Embryonic facial prominence (tissue), 1 donor: ENCODE results near the gene WSB1.

Source experiments
- DNase-seq: peaks from one replicate; pipeline ENCODE4 v3.0.0-alpha.2; 2016; ENCODE audit errors: extremely low spot score

Gene WSB1

DNA sequence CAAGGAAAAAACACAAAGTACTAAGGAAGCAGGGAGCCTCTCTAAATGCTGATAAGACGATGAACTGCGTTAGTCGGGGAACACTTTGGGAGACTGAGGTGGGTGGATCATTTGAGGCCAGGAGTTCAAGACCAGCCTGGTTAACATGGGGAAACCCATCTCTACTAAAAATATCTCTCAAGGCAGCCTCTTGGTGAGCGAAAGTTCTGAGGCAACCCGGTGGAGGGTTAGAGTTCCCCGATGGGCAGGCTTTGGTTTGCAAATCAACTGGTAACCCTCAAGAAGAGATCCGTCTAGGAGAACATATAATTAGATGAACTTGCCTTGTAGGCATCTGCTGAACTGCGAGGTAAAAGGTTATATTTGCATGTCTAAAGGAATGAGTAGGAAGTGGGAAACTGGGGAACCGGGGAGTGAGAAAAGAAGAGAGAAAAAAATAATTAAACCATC is 44.6 kb downstream of the WSB1 start:
- no peak for DNase-seq

DNA sequence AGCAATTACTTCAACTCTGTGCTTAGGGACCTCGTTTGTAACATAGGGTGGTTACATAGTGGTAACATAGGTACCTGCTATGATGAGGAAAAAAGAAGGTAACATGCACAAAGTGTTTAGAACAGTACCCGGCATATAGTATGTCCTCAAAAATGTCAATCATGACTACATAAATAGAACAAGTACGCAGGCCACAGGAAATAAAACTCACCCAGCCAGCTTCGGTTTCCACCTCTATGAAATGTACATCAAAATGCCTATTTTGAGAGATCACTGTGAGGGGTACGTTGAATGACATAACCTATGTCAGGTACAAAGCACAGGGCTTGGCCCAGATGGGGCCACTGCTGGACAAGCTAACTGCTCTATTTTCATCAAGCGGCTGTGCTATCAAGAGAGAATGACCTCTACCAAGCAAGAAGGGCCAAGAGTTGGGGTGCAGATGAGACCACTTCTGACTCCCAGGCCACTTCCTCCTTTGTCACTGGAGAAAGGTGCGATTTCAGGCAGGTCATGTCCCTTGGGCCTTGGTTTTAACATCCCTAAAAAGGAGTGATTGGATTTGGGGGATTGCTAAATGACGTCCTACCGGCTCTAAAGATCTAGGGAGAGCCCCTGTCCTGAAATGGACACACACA is 45.4 kb downstream of the WSB1 start:
- no peak for DNase-seq

DNA sequence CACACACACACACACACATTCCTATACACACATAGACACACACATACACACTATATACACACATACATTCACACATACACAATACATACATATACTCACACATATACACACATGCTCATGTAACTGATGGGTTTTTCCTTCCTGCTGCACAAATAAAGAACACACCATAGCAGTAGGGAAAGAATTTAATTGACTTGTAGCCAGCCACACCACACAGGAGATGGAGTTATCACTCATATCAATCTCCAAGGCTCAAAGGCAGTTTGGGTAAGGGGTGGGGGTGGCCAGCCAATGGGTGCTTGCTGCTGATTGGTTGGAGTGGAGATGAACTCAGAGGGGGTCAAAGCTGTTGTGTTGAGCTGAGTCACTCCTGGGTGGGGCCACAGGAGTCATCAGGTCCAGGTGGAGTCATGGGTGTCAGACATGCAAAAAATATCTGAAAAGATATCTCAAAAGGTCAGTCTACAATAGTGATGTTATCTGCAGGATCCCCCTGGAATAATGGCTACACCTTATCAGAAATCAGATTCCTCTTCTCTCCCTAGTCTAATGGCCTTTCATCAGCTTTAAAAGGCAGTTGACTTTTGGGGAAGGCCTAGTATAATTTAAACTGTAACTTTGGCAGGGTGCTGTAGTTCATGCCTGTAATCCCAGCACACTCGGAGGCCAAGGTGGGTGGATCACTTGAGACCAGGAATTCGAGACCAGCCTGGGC is 46.1 kb downstream of the WSB1 start:
- DNase-seq, result no peak

DNA sequence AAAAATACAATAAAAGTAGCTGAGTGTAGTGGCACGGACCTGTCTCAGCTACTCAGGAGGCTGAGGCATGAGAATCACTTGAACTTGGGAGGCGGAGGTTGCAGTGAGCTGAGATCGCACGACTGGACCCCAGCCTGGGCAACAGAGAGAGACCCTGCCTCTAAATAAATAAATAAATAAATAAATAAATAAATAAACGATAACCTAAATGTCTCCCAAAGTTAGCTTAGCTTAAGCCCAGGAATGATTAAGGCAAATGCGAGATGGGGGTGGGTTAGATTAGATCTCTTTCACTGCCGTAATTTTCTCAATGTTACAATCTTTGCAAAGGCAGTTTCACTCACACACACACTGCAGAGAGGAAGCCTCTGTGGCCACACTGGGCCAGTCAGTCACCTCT is 46.7 kb downstream of the WSB1 start:
- DNase-seq, result no peak

DNA sequence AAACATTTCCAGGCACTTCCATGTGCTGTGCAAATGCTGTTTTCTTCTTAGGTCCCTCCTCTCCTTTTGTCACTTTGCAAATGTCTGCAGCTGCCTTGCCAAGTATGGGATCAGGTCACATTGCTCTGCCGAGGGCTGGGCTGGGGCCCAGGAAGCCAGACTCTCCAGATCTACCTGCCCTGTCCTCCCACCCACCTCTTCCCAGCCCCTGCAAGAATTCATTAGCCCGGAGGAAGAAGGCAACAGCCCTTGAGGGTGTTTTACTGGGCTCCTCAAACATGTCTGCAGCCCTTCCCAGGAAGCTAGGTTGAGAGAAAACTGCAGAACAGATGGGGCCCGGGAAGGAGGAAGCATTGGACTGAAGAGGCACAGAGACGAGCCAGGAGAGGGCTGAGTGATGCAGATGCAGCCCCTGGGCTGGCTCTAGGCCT is 47.1 kb downstream of the WSB1 start:
- no peak for DNase-seq

DNA sequence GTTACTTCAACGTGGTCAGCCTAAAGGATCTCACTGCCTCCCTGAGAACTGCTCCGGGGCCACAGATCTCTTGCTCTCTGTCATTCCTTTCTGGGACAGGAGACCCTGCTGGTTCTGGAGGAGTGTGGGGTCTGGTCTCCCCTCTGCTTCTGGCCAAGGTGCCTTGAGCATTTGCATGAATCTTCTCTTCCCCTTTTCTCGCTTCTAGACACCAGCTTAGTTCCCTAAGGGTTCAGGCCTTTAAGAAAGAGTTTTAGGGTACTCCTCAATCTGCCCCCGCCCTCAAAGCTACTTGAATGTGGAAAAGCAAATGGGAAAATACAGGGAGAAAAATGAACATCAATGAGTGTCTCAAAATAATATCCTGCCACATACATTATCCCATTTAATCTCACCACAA is 48.1 kb downstream of the WSB1 start:
- DNase-seq, result no peak

DNA sequence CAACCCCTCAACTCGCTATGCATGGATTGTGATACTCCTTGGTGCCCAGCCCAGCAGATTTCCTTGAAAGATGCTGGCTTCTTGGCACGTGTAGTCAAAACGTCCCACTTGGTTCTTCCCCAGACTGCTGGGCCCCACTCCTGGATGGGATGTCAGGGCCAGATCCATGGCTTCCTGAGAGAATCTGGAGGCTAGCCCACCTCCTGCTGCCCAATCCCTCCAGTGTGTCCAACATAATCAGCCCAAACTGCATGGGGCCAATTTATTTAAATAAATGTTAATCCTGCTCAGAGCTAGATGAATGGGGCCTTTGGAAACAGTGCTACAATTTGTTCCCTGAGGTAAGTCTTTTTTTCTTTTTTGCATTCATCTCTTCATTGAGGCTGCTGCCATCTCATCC is 49.4 kb downstream of the WSB1 start:
- DNase-seq, result no peak

DNA sequence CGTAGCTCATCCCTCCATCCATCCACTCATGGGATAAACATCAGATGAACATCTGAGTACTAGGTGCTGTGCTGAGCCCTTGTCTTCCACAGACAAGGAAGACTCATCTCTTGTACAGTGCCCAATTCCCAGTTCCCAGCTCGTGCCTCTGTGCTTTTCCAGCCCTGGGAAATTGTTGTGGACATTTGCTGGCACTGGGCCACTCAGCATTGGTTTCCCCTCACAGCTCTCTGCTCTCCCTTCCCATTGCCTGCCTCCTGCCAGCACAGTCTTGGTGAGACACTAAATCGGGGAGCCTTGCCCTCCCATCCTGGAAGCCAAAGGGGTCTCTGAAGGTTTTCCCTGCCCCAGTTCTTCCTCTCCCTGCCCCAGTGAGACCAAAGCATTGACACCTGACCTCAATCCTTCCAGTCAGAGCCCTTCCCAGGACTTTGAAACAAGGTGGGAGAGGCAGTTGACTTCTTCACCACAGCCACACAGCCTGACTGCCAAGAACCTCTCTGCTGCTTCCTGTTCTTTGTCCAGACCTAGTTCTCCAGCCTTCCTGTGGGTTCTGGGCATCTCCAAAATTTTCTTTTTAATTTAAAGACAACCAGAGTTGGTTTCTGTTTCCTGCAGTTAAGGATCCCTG is 50.2 kb downstream of the WSB1 start:
- DNase-seq, result no peak

DNA sequence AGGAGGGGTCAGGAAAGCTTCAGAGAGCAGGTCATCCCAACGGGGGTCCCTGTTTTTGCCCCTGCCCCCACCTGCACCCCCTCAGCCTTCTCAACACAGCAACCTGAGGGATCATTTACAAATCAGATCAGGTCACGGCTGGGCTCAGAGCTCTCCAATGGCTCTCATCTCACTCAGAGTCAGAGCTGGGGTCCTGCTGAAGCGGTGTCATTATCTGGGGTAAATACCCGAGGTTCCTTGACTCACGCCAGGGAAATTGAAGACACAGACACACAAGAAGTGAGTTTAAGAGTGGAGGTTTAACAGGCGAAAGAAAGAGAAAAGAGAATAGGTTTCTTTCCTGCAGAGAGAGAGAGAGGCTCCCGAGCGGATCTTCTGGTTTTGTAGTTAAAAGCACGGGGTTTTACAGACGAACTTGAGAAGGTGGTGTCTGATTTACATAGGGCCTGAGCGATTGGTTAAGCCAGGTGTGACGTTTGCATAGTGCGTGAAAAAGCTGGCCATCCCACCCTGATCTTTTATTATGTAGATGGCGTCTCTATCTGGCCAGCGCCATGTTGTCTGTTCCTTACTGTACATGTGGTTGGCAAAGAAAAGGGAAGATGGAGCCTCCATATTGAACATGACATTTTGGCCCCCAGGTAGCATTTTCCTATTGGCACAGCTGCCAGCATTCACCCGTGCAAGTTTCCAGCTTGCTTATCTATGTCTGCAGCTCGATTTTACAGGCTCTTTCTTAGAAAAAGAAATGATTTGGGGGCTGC is 51.4 kb downstream of the WSB1 start:
- peak; percentile 78 for DNase-seq

DNA sequence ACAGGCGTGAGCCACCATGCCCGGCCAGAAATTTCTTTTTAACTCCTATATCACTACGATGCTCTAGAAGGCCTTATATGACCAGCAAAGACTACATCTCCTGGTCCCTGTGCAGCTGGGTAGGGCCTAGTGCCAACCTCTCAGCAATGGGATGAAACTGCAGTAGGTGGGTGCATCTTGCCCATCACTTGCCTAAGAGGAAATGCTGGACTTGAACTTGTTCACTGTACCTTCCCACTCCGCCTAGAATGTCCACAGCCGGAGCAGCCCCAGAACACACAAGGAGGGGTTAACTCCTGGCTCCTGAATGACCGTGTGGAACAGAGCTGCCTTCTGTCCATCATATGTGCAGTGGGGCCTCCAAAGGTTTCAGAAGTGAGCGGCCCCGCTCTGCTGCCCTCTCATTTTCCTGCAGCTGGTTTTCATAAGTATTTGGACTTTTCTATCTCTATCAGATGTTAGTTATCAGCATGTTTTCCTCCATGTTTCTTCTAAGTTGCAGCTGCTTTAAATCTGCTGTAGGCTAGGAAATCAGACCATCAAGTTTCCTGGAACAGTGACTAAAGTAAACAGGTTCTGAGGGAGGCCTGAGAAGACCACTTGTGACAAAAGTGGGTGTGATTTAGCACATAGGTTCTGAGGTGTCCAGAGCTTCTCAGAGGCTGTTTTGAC is 52.5 kb downstream of the WSB1 start:
- peak; percentile 18 for DNase-seq

DNA sequence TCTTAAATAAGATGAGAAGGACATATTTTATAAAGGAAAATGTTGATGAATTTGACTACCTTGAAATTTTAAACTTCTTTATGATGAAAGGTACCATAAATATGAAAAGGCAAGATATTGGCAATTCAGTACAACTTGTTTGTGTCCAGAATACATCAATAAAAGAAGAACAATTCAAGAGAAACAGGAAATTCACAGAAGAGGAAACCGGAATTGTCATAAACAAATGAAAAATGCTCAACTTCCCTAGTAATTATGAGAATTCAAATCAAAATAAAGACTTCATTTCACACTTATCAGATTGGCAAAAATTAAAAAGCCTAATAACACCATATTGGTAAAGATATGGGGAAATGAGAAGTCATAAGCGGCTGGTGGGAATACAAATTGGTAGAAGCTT is 54.3 kb downstream of the WSB1 start:
- DNase-seq, result no peak

DNA sequence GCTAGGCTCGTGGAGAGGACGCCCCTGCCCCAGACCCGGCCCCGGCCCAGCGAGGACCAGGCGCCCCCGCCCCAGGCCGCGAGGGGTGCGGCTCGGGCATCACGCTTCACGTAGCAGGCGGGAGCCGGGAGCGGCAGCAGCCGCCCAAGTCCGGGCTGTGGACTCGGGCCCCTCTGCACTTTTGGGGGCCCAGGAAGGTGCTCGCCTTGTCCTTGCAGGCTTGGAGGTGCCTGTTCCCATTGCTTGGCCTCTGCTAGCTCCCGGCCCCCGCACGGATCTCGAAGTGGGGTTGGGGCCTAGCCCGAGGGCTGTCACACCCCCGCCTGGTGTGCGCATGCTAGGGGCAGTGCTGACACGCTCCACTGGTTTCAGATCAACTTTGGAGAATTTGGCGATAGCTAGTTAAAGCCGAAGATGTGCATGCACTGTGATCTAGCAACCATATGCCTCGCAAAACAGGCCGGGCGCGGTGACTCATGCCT is 55.7 kb downstream of the WSB1 start:
- DNase-seq, result no peak

DNA sequence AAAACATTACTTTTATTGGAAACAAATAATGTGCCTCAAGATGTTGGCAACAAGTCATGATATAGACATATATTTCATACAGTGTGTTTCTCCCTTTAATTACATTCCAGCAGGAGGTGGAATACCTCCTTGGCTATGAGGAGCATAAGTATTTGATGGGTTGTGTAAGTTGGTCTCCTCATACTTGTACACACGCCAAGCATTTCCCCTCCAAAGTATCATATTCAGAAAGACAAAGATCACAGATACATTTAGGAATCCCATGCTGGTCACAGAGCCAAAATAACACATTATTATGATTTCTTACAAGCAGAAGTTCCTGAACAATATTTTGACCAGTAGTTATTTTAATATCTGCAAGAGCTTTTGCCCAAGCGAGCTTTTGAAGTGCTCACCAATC is 57.8 kb downstream of the WSB1 start:
- DNase-seq, result no peak

DNA sequence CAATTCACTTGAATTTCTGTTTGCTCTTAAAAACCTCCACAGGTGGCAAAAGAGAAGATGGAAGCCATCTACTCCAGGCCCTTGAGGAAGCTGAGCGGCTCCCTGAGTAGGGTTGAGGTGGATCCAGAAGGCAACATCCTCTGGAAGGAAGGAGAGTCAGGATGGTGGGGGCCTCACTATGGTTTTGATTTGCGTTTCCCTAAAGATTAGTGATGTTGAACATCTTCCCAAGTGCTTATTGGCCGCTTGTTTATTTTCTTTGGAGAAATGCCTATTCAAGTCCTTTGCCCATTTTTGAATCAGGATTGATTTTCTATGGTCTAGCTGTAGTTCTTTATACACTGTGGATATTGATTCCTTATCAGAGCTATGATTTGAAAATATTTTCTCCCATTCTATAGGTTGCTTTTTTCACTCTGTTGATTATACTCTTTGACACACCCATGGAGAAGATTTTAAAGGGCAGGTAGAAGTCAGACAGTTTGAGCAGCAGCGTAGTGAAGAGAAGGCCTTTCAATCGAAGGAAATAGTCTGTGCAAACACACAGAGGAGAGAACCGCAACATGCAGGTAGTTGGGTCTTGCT is 58.6 kb downstream of the WSB1 start:
- DNase-seq, result no peak

DNA sequence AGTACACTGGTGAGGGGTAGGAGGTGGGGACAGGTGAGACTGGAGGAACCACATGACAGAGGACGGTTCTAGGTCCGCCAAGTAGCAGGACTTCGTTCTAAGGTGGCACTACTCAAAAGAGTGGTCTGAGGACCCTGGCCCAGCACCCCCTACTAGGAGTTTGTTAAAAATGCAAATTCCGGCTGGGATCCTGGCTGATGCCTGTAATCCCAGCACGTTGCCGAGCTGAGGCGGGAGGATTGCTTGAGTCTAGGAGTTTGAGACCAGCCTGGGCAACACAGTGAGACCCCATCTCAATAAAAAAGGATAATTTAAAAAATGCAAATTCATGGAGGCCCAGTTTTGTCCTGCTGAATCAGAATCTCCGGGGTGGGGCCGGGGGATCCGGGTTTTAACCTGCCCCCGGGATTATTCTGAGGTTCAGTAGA is 59.1 kb downstream of the WSB1 start:
- no peak for DNase-seq

DNA sequence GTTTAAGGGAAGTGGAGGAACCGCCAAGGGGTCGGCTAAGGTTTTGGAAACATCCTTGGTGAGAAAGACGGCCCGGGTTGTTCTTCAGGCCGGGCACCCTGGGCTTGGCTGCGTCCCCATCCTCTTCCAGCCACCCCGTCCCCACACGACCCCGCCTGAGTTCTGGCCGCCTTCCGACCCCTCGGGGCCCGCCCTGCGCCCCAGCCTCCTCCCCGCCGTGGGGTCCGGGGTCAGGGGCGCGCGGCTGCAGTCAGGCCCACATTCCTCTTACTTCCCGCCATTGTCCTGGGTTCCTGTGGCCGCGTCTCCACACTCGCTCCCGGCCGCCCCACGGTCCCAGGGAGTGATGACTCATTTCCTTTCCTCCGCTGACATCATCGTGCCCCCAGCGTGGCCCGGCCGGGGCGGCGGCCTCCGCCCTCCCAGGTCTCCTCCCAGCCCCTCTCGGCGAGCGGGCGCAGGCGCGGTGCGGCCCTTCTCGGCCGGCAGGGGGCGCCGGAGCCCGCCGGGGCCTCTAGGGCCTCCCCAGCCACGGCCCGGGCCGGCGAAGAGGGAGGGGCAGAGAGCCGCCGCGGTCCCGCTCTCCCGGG is 59.6 kb downstream of the WSB1 start:
- DNase-seq, result peak; percentile 52

DNA sequence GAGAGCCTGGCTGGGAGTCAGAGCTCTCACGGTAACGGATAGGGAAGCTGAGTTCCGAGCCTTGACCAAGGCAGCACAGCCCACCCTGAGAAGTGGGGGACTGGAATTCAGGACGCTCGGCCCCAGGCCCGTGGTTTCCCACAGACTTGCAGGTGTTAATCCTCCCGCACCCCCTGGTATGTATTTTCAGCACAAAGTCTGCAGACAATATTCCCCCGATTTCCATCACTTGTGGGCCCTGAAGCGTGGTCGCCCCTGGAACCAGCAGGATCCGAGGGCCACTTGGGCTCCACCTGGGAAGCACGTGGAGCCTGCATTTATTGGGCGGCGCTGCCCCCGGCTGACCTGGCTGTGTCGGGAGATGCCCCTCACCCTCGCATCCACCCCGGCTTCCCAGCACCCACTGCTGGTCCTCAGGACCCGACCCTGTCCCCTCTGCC is 60.2 kb downstream of the WSB1 start:
- DNase-seq, result no peak

DNA sequence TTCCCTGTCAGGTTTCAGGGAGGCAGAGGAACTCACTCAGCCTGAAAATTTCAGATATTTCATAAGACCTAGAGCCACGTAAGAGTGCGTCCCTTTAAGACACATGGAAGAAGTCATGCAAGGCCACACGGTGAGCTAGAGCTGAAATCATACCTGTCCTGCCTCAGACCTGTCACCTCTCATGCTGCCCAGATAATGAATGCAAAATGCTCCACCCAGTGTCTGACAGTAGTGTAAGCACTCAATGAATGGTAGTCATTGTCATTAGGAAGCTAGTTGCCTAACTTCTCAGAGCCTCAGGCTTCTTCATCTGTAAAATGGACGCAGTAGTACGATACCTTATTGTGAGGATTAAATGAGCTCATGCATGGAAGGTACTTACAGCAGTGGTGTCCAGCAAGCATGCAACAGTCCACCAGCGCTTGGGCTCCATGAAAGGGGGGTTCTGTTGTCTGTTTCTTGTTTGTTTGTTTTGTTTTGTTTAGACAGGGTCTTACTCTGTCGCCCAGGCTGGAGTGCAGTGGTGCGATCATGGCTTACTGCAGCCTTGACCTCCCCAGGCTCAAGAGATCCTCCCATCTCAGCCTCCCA is 60.7 kb downstream of the WSB1 start:
- no peak for DNase-seq

DNA sequence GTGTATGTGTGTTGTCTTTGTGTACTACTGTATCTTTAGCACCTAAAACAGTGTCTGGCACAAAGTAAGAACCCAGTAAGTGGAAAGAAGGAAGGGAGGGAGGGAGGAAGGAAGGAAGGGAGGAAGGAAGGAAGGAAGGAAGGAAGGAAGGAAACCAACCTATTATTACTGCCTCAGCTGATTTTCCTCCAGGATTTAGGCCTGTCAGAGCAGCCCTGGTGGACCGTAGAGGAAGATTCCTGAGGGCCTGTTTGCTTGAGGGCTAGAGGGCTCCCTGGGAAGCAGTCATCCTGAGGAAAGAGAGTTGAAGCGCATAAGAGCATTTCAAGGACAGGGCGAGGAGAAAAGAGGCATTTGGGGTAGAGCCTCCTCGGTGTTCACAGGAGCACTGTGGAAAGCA is 61.5 kb downstream of the WSB1 start:
- DNase-seq, result no peak

DNA sequence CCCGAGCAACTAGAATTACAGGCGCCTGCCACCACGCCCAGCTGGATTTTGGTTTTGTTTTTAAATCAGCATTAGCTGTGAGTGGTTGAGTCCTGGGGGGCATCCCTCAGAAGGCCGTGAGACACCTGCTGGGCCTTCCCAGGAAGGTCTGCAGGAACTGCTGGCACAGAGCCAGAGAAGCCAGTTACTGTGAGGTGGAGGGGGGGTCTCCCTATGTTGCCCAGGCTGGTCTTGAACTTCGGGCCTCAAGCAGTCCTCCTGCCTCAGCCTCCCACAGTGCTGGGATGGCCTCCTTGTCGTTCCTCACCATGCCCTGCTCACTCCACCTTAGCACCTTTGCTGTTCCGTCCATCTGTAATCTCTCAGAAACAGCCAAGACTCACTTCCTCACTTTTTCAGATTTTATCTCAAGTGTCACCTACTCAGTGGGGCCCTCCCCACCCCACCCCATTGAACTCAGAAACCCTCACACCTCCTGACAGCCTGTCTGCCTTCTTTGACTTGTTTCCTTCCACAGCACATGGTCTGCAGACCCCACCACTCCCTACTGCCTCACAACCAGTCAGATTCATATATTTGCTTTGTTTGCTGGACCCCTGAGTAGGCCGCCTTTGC is 62.3 kb downstream of the WSB1 start:
- DNase-seq, result no peak
